Keratinocyte (primary cell): Measurements from ENCODE around the gene ZNF552. TPM values are rescaled to one million over a fixed set of nuclear protein-coding genes. Genes with fewer than 3 reads are reported as not detected.

Experiments
- DNase-seq: peaks from one replicate; pipeline ENCODE4 v3.0.0-alpha.2; 2011; ENCODE audit warnings: low read depth, missing footprints, low spot score
- FAIRE-seq: peaks from 2 replicates; lab custom pipeline; 2011; peaks lifted over from hg19 to GRCh38; lab: Jason Lieb, UNC
- H2AFZ ChIP-seq: 2 replicates; pipeline ENCODE4 v1.6.0; 2012; ENCODE audit warnings: low read length, control low read depth, inconsistent platforms; ENCODE audit not compliant: control insufficient read depth
- H3K27ac ChIP-seq: 2 replicates; pipeline ENCODE4 v1.5.1; 2011; ENCODE audit warnings: low read length; ENCODE audit not compliant: control insufficient read depth, insufficient read depth
- H3K27me3 ChIP-seq: 3 replicates; pipeline ENCODE4 v1.6.0; 2011; ENCODE audit warnings: low read length; ENCODE audit not compliant: control insufficient read depth, insufficient read depth; ENCODE audit errors: extremely low read depth
- H3K36me3 ChIP-seq, 2 experiments: 2 replicates in 1 of 2; 3 replicates in 1 of 2; pipeline ENCODE4 v1.5.1; 2011; ENCODE audit warnings: low read length in 2 of 2, mild to moderate bottlenecking in 1 of 2; ENCODE audit not compliant: control insufficient read depth in 2 of 2, insufficient read depth in 2 of 2; ENCODE audit errors: extremely low read depth in 1 of 2
- H3K4me1 ChIP-seq: 3 replicates; pipeline ENCODE4 v1.5.1; 2011; ENCODE audit warnings: low read length; ENCODE audit not compliant: control insufficient read depth, insufficient read depth; ENCODE audit errors: extremely low read depth
- H3K4me2 ChIP-seq: 3 replicates; pipeline ENCODE4 v1.6.0; 2011; ENCODE audit warnings: low read depth, low read length; ENCODE audit not compliant: control insufficient read depth, insufficient read depth; ENCODE audit errors: extremely low read depth
- H3K4me3 ChIP-seq, 3 experiments: fragments of 200-600 bp in 1 of 3; sonication (generic) in 1 of 3; 2 replicates in 2 of 3; 3 replicates in 1 of 3; pipeline ENCODE4 v1.5.1; 2011 to 2016; ENCODE audit warnings: low read length in 3 of 3, mild to moderate bottlenecking in 3 of 3, control low read depth in 2 of 3, inconsistent platforms in 1 of 3, low read depth in 1 of 3, mixed read lengths in 1 of 3, mixed run types in 1 of 3, moderate library complexity in 1 of 3; ENCODE audit not compliant: control insufficient read depth in 2 of 3, insufficient read depth in 2 of 3; ENCODE audit errors: extremely low read depth in 1 of 3
- H3K79me2 ChIP-seq: 2 replicates; pipeline ENCODE4 v1.6.0; 2012; ENCODE audit warnings: low read length; ENCODE audit not compliant: control insufficient read depth, insufficient read depth
- H3K9ac ChIP-seq: 3 replicates; pipeline ENCODE4 v1.6.0; 2011; ENCODE audit warnings: low read length; ENCODE audit not compliant: control insufficient read depth, insufficient read depth; ENCODE audit errors: extremely low read depth
- H3K9me1 ChIP-seq: 3 replicates; pipeline ENCODE4 v1.6.0; 2011; ENCODE audit warnings: low read length; ENCODE audit not compliant: control insufficient read depth, insufficient read depth; ENCODE audit errors: extremely low read depth
- H3K9me3 ChIP-seq: 2 replicates; pipeline ENCODE4 v1.5.1; 2012; ENCODE audit warnings: low read depth, low read length; ENCODE audit not compliant: control insufficient read depth
- H4K20me1 ChIP-seq: 3 replicates; pipeline ENCODE4 v1.6.0; 2011; ENCODE audit warnings: low read length; ENCODE audit not compliant: control insufficient read depth, insufficient read depth; ENCODE audit errors: extremely low read depth
- CTCF ChIP-seq, 3 experiments: IDR thresholded peaks in 1 of 3; conservative IDR thresholded peaks in 1 of 3; optimal IDR thresholded peaks in 1 of 3; 2 replicates in 2 of 3; 3 replicates in 1 of 3; pipeline versions ENCODE3 to v1.5.1; 2011; ENCODE audit warnings: low read length in 3 of 3, mild to moderate bottlenecking in 3 of 3, moderate library complexity in 2 of 3, control low read depth in 1 of 3, inconsistent platforms in 1 of 3; ENCODE audit not compliant: insufficient read depth in 2 of 3; ENCODE audit errors: extremely low read depth in 1 of 3
- EZH2 ChIP-seq: IDR thresholded peaks from one replicate; pipeline ENCODE4 v1.6.1; 2012; ENCODE audit warnings: inconsistent platforms, mild to moderate bottlenecking, low read length, moderate library complexity
- dilution Hi-C: fragments of 300-500 bp; cut with MboI; formaldehyde crosslinking; loops from one replicate; pipeline ENCODE4 v1.7.0; 2020; ENCODE audit warnings: low sequenced_read_pairs; ENCODE audit not compliant: extremely low pct_ligation_motif_present
- polyA plus RNA-seq, 5 experiments: library from polyadenylated mRNA; depleted of rRNA in 3 of 5; stranded (reverse) in 3 of 5; stranded (forward) in 1 of 5; unstranded in 1 of 5; fragments of >200 nt; gene quantifications; 1 replicate in 1 of 5; 2 replicates in 3 of 5; 3 replicates in 1 of 5; pipeline versions ENCODE4 v1.2.1 to v1.2.3, GENCODE V29; 2011 to 2012; ENCODE audit warnings: missing spikeins in 2 of 5, low read depth in 1 of 5, low replicate concordance in 1 of 5

ZNF552 gene
- polyA plus RNA-seq, 1 donor (not counting 4 experiments of a cell fraction or from before 2014, with no cell fraction given): 8.9 TPM

GRCh38 chr19:57769345-57770131, 45.2 kb downstream of the ZNF552 start, which contains the start of gene ZNF586:
Gene ZNF586, plus strand, starts transcription at chr19:57769676. Its CDS starts 167 bp downstream, at chr19:57769843.
- peak within 1 kb of the TSS; percentile 45 to 81 (median 63) for H3K4me3 ChIP-seq
- peaks cover 3% of the 10 kb centered on the region for H3K4me1 ChIP-seq
- H3K36me3 ChIP-seq: peaks cover 0 to 3% of the 10 kb centered on the region in 2 experiments
- H4K20me1 ChIP-seq: no peaks in the 10 kb centered on the region
- peak within 1 kb of the TSS; percentile 58 for H3K27ac ChIP-seq
- DNase-seq (peak; percentile 50), FAIRE-seq (peak; percentile 92)
- peak within 1 kb of the TSS; percentile 62 for H3K4me2 ChIP-seq
- no peaks in the 10 kb centered on the region for H3K9me3 ChIP-seq
- no peaks in the 10 kb centered on the region for H3K9me1 ChIP-seq
- peak within 1 kb of the TSS; percentile 94 for H2AFZ ChIP-seq
- no peak for TF ChIP-seq CTCF (optimal IDR thresholded peaks at IDR 0.05 in 1 of 3, IDR thresholded peaks at IDR 0.05 in 1 of 3, conservative IDR thresholded peaks at IDR 0.05 in 1 of 3; ENCODE audit: extremely low read depth in 1 of 3, insufficient read depth in 2 of 3, low read length in 3 of 3)
- no peak for TF ChIP-seq EZH2
- H3K9ac ChIP-seq: peak within 1 kb of the TSS; percentile 81
- no peaks in the 10 kb centered on the region for H3K27me3 ChIP-seq
- dilution Hi-C loops: no loop called here
- peaks cover 46% of the 10 kb centered on the region for H3K79me2 ChIP-seq

- no peak for TF ChIP-seq CTCF (optimal IDR thresholded peaks at IDR 0.05 in 1 of 3, IDR thresholded peaks at IDR 0.05 in 1 of 3, conservative IDR thresholded peaks at IDR 0.05 in 1 of 3; ENCODE audit: extremely low read depth in 1 of 3, insufficient read depth in 2 of 3, low read length in 3 of 3)
- TF ChIP-seq EZH2: no peak
- no peak overlapping the region for H3K4me2 ChIP-seq
- H3K9ac ChIP-seq: no peak overlapping the region
- H2AFZ ChIP-seq: no peak overlapping the region
- H3K79me2 ChIP-seq: peaks cover 2% of the 10 kb centered on the region
- DNase-seq: no peak
- no peaks in the 10 kb centered on the region for H3K27me3 ChIP-seq
- no peaks in the 10 kb centered on the region for H3K9me3 ChIP-seq
- H3K9me1 ChIP-seq: no peaks in the 10 kb centered on the region
- H3K36me3 ChIP-seq: peaks cover 19 to 21% of the 10 kb centered on the region in 2 experiments
- H3K4me3 ChIP-seq: no peak overlapping the region
- dilution Hi-C loops: no loop called here
- no peak overlapping the region for H3K27ac ChIP-seq
- H4K20me1 ChIP-seq: no peaks in the 10 kb centered on the region
- FAIRE-seq: no peak
- no peaks in the 10 kb centered on the region for H3K4me1 ChIP-seq
Measured at GRCh38 chr19:57759096-57759495, 55.6 kb downstream of the ZNF552 start.
